GM08714 (cell line): ENCODE measurements around the gene EMX1.

Experiments
- H3K4me3 ChIP-seq: fragments of 200-500 bp; sonication (Bioruptor generic); 2 replicates; pipeline ENCODE4 v1.5.1; 2014; ENCODE audit warnings: mild to moderate bottlenecking, low read length, inconsistent platforms
- ZNF274 ChIP-seq: IDR thresholded peaks from 2 replicates; pipeline ENCODE4 v1.6.1; 2012; ENCODE audit warnings: mild to moderate bottlenecking, low read depth, low read length

Gene EMX1

DNA sequence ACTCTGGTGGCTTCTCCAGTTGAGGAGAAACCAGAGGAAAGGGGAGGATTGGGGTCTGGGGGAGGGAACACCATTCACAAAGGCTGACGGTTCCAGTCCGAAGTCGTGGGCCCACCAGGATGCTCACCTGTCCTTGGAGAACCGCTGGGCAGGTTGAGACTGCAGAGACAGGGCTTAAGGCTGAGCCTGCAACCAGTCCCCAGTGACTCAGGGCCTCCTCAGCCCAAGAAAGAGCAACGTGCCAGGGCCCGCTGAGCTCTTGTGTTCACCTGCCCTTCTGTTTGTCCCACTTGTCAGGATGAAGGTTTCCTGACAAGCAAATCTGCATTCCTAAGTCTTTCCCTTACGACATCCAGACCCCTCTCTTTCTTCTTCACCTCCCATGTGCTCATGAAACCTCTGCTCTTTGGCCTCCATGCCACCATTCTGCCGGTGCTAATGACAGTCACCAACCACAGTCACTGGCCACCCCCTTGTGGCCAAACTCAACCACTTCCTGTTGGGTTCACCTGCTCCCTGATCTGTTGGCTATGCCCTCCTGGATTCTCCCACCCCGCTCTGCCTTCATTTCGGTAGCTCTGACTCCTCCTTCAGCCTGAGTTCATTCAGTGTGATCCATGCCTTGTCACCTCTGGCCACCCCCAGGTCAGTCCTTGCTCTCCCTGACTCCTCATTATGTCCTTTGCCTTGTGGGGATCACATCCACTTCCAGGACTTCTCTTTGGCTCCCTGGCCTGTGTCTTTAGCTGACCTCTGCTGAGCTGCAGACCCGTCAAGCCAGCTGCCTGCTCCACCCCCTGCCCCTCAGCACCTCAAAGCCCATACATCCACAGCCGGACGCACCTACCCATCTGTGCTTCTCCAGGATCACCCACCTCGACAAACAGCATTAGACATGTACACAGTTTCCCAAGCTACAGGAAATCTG is 17.6 kb downstream of the EMX1 start:
- no peak overlapping the region for H3K4me3 ChIP-seq
- no peak for TF ChIP-seq ZNF274

DNA sequence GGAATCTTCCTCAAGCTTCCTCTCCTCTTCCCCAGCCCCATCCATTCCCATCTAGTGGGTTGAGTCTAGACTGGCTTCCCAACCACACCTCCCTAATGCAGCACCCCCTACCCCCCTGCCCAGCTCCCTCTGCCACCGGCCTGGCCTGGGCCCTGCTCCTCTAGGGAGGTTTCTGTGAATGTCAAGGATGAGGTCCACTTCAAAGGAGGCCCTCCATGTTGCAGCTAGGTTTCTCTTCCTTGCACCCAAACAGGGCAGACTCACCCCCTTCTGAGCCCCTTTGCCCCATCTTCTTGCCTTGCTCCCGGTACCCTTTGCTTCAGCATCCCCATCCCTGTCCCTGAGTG is 18.3 kb downstream of the EMX1 start:
- TF ChIP-seq ZNF274: no peak
- no peak overlapping the region for H3K4me3 ChIP-seq

DNA sequence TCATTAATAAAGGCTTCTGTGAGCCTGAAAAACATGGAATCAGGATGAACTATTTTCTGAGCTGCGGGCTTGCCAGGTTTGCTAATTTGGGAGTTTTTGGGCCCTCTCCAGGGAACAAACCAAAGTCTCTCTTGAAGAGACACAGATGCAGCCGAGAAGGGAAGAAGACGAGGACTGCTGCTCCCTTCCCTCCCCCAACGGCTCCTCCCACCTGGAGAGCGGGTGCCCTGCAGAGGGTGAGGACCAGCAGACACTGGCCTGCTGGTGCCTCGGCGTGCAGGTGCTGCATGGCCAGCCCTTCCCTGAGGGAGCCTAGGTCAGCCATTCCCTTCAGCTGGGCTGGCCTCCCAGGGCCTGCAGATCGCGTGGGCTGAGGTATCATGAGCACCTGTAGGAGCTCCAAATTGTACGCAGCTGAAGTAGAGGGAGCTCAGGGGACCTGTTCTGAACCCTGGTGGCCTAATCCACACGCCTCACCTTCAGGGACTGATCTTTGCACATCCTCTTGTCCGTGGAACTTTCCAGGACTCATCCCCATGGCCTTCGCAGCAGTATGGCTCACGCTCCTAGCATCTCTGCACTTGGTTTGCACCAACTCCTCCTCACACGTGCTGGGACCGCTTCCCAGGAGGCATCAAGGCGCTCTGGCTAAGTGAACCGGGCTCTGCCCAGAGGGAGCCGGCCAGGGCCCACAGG is 19.5 kb downstream of the EMX1 start:
- H3K4me3 ChIP-seq: no peak overlapping the region
- no peak for TF ChIP-seq ZNF274

DNA sequence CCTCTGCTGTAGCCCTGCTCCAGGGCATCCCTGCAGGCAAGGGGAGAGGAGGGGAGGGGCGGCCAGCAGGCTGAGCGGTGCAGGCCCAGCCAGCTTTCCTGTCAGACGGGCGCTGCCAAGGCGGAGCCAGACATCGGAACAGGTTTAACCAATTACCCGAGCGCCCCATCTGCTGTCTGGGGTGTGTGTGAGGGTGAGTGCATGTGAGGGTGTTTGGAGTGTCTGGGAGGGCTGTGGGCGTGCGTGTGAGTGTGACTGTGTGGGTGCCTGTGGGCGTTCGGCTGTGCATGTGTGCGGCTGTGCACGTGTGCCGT is 20.0 kb downstream of the EMX1 start:
- no peak for TF ChIP-seq ZNF274
- H3K4me3 ChIP-seq: no peak overlapping the region

DNA sequence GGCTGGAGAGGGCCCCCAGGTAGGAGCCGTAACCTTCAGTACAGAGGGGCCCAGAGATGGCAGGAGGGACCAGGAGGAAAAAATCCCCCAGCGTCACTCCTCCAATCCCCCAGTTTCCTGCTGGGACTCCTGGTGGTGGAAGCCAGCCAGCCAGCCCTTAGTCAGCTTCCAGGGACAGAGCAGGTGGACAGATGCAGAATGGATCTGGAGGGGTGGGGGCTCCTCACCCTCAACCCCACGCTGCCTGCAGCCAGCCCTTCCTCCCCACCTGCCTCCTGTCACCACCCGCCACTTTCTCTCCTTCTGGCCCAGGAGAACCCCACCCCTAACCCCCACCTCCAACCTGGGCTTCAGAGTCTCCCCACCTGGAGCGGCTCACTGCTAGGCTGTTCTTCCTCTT is 21.1 kb downstream of the EMX1 start:
- TF ChIP-seq ZNF274: no peak
- H3K4me3 ChIP-seq: no peak overlapping the region

DNA sequence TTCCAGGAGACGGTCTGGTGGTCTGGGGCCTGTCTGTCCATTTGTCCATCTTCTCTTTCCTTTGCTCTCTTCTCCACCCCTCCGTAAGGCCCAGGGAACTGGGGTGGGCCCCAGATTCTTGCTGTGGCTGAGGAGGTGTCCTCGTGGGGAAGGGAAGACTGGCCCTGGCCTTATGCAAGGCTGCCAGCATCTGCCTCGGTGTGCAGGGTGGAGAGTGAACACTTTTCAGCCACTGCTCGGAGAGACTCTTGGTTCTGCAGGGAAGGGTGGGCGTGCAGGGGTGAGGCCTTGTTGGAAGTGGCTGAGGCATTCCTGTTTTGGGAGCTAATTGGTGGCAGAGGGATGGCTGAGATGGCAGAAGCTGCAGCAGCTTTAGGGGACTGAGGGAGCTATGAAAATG is 23.0 kb downstream of the EMX1 start:
- no peak overlapping the region for H3K4me3 ChIP-seq
- TF ChIP-seq ZNF274: no peak

- no peak for TF ChIP-seq ZNF274
- H3K4me3 ChIP-seq: no peak overlapping the region
Observed at GRCh38 chr2:72940786-72941185, 23.5 kb downstream of the EMX1 start.

GRCh38 chr2:72942293-72942692 is 25.0 kb downstream of the EMX1 start:
- H3K4me3 ChIP-seq: no peak overlapping the region
- no peak for TF ChIP-seq ZNF274

- H3K4me3 ChIP-seq: no peak overlapping the region
- TF ChIP-seq ZNF274: no peak
Observed at GRCh38 chr2:72942881-72943418, 25.6 kb downstream of the EMX1 start.

DNA sequence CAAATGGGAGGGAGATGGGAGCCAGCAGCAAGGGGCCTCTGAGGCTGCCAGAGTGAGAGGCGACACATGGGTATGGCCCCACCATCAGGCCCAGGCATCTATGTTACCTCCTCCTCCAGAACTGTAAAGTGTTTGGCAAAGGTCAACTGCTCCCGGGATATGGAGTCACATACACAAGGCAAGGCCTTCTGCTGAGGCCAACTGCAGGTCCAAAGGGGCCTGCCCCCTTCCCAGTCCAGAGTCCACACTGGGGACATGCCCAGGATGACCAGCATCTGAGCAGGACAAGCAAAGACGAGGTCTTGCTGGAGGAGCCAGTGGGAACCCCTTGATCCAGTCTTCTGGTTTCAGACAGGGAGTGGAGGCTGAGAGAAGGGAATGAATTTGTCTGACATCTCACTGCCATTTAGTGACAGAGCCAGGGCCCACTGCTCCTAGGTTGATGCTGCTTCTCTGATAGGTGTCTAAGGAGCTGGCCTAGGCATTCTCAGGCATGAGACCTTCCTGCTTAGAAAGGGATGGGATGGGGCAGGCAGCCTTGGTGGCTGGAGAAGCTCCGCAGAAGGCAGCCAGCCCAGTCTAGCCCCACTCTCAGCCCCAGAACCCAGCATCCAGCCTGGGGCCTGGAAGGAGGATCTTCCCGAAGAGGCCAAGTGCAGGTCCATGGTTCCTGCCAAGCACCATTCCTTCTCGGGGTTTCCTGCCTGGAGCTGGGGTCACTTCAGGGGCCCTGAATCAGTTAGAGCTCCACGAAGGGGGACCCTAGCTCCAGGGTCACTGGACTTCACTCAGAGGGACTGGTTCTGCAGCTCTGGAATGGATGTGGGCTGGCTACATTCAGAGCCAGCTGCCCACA is 26.4 kb downstream of the EMX1 start:
- no peak for TF ChIP-seq ZNF274
- no peak overlapping the region for H3K4me3 ChIP-seq

- no peak for TF ChIP-seq ZNF274
- no peak overlapping the region for H3K4me3 ChIP-seq
Observed at GRCh38 chr2:72944804-72945449, 27.6 kb downstream of the EMX1 start.

- TF ChIP-seq ZNF274: no peak
- H3K4me3 ChIP-seq: no peak overlapping the region
Observed at GRCh38 chr2:72945450-72946019, 28.2 kb downstream of the EMX1 start.

DNA sequence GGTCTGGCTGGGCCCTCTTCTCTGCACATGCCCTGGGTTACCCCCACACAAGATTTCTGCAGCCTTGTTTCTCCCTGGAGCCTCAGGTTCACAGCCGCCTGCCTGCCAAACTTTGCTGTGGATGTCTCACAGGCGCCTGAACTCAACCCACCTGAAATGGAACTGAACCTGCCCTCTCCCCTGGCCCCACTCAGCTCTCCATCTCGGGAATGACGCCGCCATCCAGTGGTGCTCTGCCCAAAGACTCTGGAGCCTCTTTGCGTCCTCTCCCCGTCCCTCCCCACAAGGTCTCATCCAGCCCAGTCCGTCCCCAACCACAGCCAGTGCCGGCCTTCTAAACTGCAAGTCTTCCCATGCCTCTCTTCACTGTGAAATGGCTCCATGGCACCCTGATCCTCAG is 29.1 kb downstream of the EMX1 start:
- no peak for TF ChIP-seq ZNF274
- H3K4me3 ChIP-seq: no peak overlapping the region

GRCh38 chr2:72947952-72948830 is 30.9 kb downstream of the EMX1 start:
- no peak overlapping the region for H3K4me3 ChIP-seq
- no peak for TF ChIP-seq ZNF274
